ENCODE results near the gene TSC1.

The TSC1 gene

GRCh38 chr9:132944294-132945185 is at the start of gene TSC1:
Gene TSC1, minus strand, starts transcription at chr9:132944616. Its CDS starts 15,744 bp downstream, at chr9:132928872.
- ChIA-PET POLR2A (interaction anchor here (0.5 to 2.2 kb wide), 15 partner anchors 9 to 1821 kb away, joined by 3 to 16 read pairs (median 3); partner anchors contain the start of genes AK8, DDX31, GTF3C5 and SETX), CTCF (interaction anchor here (1.8 kb wide), 1 partner anchor 33 kb away, joined by 6 read pairs; the partner anchor contains the start of gene GFI1B)
- H3K4me1 ChIP-seq (ENCODE audit: control insufficient read depth, insufficient read depth, low read length), result peaks cover 14% of the 10 kb centered on the region
- no peaks in the 10 kb centered on the region for H3K36me3 ChIP-seq (ENCODE audit: control insufficient read depth in 2 of 2, insufficient read depth in 1 of 2, low read length in 2 of 2)
- peak within 1 kb of the TSS; percentile 97 for H3K4me3 ChIP-seq (ENCODE audit: low read depth, low read length)
- H3K27ac ChIP-seq (ENCODE audit: extremely low read depth, low read depth, low read length), result peak within 1 kb of the TSS; percentile 98
- H3K9me3 ChIP-seq (ENCODE audit: control insufficient read depth, insufficient read depth, low read depth, low read length), result no peaks in the 10 kb centered on the region
- TF ChIP-seq ZNF48 (tag by site-specific recombination; IDR thresholded peaks at IDR 0.05) (no peak), ZNF791 (tag by site-specific recombination; IDR thresholded peaks at IDR 0.05) (no peak), SALL2 (tag by site-specific recombination; IDR thresholded peaks at IDR 0.05; ENCODE audit: borderline replicate concordance) (peak; percentile 97), ZNF639 (tag by site-specific recombination; IDR thresholded peaks at IDR 0.05) (peak; percentile 100), ZNF184 (tag by site-specific recombination; IDR thresholded peaks at IDR 0.05) (peak; percentile 85; the same call in 1 of the 2 replicates), ZNF560 (tag by site-specific recombination; IDR thresholded peaks at IDR 0.05; ENCODE audit: borderline replicate concordance) (no peak), INSM2 (tag by site-specific recombination; IDR thresholded peaks at IDR 0.05) (peak; percentile 94), ZNF837 (tag by site-specific recombination; IDR thresholded peaks at IDR 0.05) (no peak), PRDM1 (tag by site-specific recombination; IDR thresholded peaks at IDR 0.05) (no peak), OVOL3 (tag by site-specific recombination; IDR thresholded peaks at IDR 0.05) (peak; percentile 66; the same call in 1 of the 2 replicates), ZNF18 (tag by site-specific recombination; IDR thresholded peaks at IDR 0.05) (peak; percentile 61; the same call in 1 of the 2 replicates), ZBTB48 (tag by site-specific recombination; IDR thresholded peaks at IDR 0.05) (no peak; the same call in none of the 2 replicates), ZNF121 (tag by site-specific recombination; IDR thresholded peaks at IDR 0.05) (no peak), ZNF132 (tag by site-specific recombination; IDR thresholded peaks at IDR 0.05; ENCODE audit: borderline replicate concordance) (no peak)
- TF ChIP-seq, protein P1, sequence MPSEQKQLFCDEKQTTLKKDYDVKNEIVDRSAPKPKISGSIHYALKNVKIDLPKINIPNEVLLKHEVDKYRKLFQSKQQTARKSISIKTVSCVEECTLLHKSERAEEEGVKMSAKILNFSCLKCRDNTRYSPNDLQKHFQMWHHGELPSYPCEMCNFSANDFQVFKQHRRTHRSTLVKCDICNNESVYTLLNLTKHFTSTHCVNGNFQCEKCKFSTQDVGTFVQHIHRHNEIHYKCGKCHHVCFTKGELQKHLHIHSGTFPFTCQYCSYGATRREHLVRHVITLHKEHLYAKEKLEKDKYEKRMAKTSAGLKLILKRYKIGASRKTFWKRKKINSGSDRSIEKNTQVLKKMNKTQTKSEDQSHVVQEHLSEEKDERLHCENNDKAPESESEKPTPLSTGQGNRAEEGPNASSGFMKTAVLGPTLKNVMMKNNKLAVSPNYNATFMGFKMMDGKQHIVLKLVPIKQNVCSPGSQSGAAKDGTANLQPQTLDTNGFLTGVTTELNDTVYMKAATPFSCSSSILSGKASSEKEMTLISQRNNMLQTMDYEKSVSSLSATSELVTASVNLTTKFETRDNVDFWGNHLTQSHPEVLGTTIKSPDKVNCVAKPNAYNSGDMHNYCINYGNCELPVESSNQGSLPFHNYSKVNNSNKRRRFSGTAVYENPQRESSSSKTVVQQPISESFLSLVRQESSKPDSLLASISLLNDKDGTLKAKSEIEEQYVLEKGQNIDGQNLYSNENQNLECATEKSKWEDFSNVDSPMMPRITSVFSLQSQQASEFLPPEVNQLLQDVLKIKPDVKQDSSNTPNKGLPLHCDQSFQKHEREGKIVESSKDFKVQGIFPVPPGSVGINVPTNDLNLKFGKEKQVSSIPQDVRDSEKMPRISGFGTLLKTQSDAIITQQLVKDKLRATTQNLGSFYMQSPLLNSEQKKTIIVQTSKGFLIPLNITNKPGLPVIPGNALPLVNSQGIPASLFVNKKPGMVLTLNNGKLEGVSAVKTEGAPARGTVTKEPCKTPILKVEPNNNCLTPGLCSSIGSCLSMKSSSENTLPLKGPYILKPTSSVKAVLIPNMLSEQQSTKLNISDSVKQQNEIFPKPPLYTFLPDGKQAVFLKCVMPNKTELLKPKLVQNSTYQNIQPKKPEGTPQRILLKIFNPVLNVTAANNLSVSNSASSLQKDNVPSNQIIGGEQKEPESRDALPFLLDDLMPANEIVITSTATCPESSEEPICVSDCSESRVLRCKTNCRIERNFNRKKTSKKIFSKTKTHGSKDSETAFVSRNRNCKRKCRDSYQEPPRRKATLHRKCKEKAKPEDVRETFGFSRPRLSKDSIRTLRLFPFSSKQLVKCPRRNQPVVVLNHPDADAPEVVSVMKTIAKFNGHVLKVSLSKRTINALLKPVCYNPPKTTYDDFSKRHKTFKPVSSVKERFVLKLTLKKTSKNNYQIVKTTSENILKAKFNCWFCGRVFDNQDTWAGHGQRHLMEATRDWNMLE (tag by site-specific recombination; conservative IDR thresholded peaks at IDR 0.05; ENCODE audit: low read depth), result peak; percentile 69
- TF ChIP-seq, protein P2, sequence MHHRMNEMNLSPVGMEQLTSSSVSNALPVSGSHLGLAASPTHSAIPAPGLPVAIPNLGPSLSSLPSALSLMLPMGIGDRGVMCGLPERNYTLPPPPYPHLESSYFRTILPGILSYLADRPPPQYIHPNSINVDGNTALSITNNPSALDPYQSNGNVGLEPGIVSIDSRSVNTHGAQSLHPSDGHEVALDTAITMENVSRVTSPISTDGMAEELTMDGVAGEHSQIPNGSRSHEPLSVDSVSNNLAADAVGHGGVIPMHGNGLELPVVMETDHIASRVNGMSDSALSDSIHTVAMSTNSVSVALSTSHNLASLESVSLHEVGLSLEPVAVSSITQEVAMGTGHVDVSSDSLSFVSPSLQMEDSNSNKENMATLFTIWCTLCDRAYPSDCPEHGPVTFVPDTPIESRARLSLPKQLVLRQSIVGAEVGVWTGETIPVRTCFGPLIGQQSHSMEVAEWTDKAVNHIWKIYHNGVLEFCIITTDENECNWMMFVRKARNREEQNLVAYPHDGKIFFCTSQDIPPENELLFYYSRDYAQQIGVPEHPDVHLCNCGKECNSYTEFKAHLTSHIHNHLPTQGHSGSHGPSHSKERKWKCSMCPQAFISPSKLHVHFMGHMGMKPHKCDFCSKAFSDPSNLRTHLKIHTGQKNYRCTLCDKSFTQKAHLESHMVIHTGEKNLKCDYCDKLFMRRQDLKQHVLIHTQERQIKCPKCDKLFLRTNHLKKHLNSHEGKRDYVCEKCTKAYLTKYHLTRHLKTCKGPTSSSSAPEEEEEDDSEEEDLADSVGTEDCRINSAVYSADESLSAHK (tag by site-specific recombination; IDR thresholded peaks at IDR 0.05), result peak; percentile 52; the same call in 1 of the 2 replicates
- TF ChIP-seq, protein P3, sequence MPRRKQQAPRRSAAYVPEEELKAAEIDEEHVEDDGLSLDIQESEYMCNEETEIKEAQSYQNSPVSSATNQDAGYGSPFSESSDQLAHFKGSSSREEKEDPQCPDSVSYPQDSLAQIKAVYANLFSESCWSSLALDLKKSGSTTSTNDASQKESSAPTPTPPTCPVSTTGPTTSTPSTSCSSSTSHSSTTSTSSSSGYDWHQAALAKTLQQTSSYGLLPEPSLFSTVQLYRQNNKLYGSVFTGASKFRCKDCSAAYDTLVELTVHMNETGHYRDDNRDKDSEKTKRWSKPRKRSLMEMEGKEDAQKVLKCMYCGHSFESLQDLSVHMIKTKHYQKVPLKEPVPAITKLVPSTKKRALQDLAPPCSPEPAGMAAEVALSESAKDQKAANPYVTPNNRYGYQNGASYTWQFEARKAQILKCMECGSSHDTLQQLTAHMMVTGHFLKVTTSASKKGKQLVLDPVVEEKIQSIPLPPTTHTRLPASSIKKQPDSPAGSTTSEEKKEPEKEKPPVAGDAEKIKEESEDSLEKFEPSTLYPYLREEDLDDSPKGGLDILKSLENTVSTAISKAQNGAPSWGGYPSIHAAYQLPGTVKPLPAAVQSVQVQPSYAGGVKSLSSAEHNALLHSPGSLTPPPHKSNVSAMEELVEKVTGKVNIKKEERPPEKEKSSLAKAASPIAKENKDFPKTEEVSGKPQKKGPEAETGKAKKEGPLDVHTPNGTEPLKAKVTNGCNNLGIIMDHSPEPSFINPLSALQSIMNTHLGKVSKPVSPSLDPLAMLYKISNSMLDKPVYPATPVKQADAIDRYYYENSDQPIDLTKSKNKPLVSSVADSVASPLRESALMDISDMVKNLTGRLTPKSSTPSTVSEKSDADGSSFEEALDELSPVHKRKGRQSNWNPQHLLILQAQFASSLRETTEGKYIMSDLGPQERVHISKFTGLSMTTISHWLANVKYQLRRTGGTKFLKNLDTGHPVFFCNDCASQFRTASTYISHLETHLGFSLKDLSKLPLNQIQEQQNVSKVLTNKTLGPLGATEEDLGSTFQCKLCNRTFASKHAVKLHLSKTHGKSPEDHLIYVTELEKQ (tag by site-specific recombination; IDR thresholded peaks at IDR 0.05; ENCODE audit: borderline replicate concordance), result peak; percentile 35; the same call in 1 of the 2 replicates
